HL-60 (cell line): Measurements from ENCODE around the gene RMDN2.

Experiments used
- DNase-seq, 2 experiments: peaks; one replicate each; pipeline ENCODE4 v3.0.0-alpha.2; 2010 to 2020; ENCODE audit warnings: low read depth in 1 of 2, low spot score in 1 of 2
- H3K27ac ChIP-seq: fragments of 250-450 bp; sonication (Bioruptor Pico); replicated peaks from 2 replicates; pipeline ENCODE4 v1.5.1; 2020; ENCODE audit warnings: mild to moderate bottlenecking, moderate library complexity
- H3K27me3 ChIP-seq: fragments of 250-450 bp; sonication (Bioruptor Pico); 2 replicates; pipeline ENCODE4 v1.5.1; 2021; ENCODE audit warnings: mild to moderate bottlenecking, moderate library complexity; ENCODE audit not compliant: insufficient read depth, poor library complexity, severe bottlenecking
- H3K4me3 ChIP-seq: replicated peaks from 2 replicates; pipeline ENCODE4 v1.5.1; 2011; ENCODE audit warnings: mild to moderate bottlenecking, control low read depth, low read length; ENCODE audit not compliant: insufficient read depth
- GABPA ChIP-seq: IDR thresholded peaks from 2 replicates; pipeline ENCODE4 v1.6.1; 2012; ENCODE audit warnings: low read depth
- POLR2AphosphoS5 ChIP-seq: IDR thresholded peaks from 2 replicates; pipeline ENCODE4 v1.6.1; 2012; ENCODE audit warnings: low read depth
- SPI1 ChIP-seq: IDR thresholded peaks from 2 replicates; pipeline ENCODE4 v1.6.1; 2012; ENCODE audit warnings: low read depth, mild to moderate bottlenecking, borderline replicate concordance
- TF ChIP-seq, protein P1 (sequence below): IDR thresholded peaks from 2 replicates; pipeline ENCODE4 v1.6.1; 2012; ENCODE audit warnings: low read depth; ENCODE audit not compliant: insufficient replicate concordance
- TF ChIP-seq, protein P2 (sequence below): IDR thresholded peaks from one replicate; pipeline ENCODE4 v1.5.1; 2011; ENCODE audit warnings: low read length, control low read depth, inconsistent platforms; ENCODE audit not compliant: insufficient read depth

RMDN2 gene

DNA sequence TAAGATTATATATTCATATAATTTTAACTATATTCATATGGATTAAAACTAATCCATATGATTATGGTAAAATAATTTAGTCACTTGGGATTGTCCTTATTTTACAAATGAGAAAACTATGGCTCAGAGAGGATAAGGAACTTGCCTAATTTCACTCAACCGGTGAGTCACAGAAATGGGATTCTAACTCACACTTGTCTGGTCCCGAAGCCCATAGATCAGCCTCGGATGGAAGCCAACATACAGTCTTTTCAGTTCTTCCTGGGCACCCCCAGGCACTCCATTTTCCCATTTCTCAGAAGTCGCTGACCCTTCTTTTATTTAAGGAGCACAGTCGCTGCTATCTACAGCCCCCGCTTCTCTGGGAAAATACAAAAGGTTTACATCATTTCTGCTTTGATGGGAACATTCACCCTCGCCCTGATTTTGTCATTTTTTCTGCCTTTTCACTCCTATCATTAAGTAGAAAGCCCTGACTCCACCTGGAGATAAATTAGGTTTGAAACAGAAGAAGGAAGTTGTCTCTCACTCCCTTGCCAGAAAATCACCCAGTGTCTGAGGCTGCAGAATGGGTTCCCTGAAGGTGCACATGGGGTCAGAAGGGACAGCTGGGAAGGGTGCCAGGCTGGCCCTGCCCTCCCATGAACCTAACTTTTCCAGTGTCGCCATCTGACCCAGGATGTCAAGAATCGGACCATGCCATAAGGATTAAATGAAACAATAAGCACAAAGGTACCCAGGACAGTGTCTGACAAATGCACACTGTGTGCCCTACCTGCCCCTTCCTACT, 114.2 kb downstream of the RMDN2 start:
- no peak for TF ChIP-seq SPI1
- TF ChIP-seq, protein P1, sequence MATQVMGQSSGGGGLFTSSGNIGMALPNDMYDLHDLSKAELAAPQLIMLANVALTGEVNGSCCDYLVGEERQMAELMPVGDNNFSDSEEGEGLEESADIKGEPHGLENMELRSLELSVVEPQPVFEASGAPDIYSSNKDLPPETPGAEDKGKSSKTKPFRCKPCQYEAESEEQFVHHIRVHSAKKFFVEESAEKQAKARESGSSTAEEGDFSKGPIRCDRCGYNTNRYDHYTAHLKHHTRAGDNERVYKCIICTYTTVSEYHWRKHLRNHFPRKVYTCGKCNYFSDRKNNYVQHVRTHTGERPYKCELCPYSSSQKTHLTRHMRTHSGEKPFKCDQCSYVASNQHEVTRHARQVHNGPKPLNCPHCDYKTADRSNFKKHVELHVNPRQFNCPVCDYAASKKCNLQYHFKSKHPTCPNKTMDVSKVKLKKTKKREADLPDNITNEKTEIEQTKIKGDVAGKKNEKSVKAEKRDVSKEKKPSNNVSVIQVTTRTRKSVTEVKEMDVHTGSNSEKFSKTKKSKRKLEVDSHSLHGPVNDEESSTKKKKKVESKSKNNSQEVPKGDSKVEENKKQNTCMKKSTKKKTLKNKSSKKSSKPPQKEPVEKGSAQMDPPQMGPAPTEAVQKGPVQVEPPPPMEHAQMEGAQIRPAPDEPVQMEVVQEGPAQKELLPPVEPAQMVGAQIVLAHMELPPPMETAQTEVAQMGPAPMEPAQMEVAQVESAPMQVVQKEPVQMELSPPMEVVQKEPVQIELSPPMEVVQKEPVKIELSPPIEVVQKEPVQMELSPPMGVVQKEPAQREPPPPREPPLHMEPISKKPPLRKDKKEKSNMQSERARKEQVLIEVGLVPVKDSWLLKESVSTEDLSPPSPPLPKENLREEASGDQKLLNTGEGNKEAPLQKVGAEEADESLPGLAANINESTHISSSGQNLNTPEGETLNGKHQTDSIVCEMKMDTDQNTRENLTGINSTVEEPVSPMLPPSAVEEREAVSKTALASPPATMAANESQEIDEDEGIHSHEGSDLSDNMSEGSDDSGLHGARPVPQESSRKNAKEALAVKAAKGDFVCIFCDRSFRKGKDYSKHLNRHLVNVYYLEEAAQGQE, result no peak
- TF ChIP-seq, protein P2, sequence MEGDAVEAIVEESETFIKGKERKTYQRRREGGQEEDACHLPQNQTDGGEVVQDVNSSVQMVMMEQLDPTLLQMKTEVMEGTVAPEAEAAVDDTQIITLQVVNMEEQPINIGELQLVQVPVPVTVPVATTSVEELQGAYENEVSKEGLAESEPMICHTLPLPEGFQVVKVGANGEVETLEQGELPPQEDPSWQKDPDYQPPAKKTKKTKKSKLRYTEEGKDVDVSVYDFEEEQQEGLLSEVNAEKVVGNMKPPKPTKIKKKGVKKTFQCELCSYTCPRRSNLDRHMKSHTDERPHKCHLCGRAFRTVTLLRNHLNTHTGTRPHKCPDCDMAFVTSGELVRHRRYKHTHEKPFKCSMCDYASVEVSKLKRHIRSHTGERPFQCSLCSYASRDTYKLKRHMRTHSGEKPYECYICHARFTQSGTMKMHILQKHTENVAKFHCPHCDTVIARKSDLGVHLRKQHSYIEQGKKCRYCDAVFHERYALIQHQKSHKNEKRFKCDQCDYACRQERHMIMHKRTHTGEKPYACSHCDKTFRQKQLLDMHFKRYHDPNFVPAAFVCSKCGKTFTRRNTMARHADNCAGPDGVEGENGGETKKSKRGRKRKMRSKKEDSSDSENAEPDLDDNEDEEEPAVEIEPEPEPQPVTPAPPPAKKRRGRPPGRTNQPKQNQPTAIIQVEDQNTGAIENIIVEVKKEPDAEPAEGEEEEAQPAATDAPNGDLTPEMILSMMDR, result no peak
- no peak for TF ChIP-seq POLR2AphosphoS5
- TF ChIP-seq GABPA, result no peak
- Histone ChIP-seq H3K4me3 (no peak overlapping the region), H3K27ac (no peak overlapping the region), H3K27me3 (no peaks in the 10 kb centered on the region)
- DNase-seq, result no peak

GRCh38 chr2:38045811-38046210, 120.7 kb downstream of the RMDN2 start:
- TF ChIP-seq SPI1 (no peak), GABPA (no peak), POLR2AphosphoS5 (no peak)
- TF ChIP-seq, protein P1, result no peak
- TF ChIP-seq, protein P2, result no peak
- no peak overlapping the region for H3K4me3 ChIP-seq
- H3K27me3 ChIP-seq, result no peaks in the 10 kb centered on the region
- H3K27ac ChIP-seq, result no peak overlapping the region
- no peak for DNase-seq

- no peak for DNase-seq
- Histone ChIP-seq H3K27ac (no peak overlapping the region), H3K27me3 (no peaks in the 10 kb centered on the region), H3K4me3 (no peak overlapping the region)
- TF ChIP-seq, protein P2, result no peak
Observed at GRCh38 chr2:38056216-38056615, 131.1 kb downstream of the RMDN2 start.
